Peyer's patch (tissue), 4 donors: ENCODE measurements around the gene AKT1. TPM values are rescaled to one million over a fixed set of nuclear protein-coding genes. Genes with fewer than 3 reads are reported as not detected.

ENCODE experiments used
- DNase-seq, 3 donors: peaks; one replicate each; pipeline ENCODE4 v3.0.0-alpha.2; 2017 to 2019
- H3K27ac ChIP-seq, 4 donors: fragments of 200-600 bp; sonication (generic); one replicate each; pipeline ENCODE4 v1.5.1; 2016 to 2019
- H3K27me3 ChIP-seq, 2 donors: fragments of 200-600 bp; sonication (generic); one replicate each; pipeline ENCODE4 v1.5.1; 2019
- H3K36me3 ChIP-seq, 3 donors: fragments of 200-600 bp; sonication (generic); one replicate each; pipeline ENCODE4 v1.5.1; 2016 to 2019
- H3K4me1 ChIP-seq, 4 donors: fragments of 200-600 bp; sonication (generic); one replicate each; pipeline ENCODE4 v1.5.1; 2016 to 2019
- H3K4me3 ChIP-seq, 4 donors: fragments of 200-600 bp; sonication (generic); 1 replicate in 3 of 4; 2 replicates in 1 of 4; pipeline ENCODE4 v1.5.1; 2016 to 2019; ENCODE audit warnings: mild to moderate bottlenecking in 1 of 4
- H3K9me3 ChIP-seq, 4 donors: fragments of 200-600 bp; sonication (generic); one replicate each; pipeline ENCODE4 v1.5.1; 2016 to 2019; ENCODE audit warnings: mild to moderate bottlenecking in 1 of 4
- CTCF ChIP-seq, 6 experiments: fragments of 450-650 bp in 4 of 6; fragments of 200-600 bp in 2 of 6; sonication (generic) in 1 of 6; IDR thresholded peaks; one replicate each; pipeline ENCODE4 v1.5.1; 2017 to 2019; ENCODE audit warnings: antibody characterized with exemption in 6 of 6, mild to moderate bottlenecking in 3 of 6, moderate library complexity in 1 of 6
- POLR2A ChIP-seq, 2 donors: fragments of 450-650 bp; IDR thresholded peaks; one replicate each; pipeline ENCODE4 v1.5.1; 2017; ENCODE audit warnings: antibody characterized with exemption in 2 of 2, mild to moderate bottlenecking in 2 of 2, moderate library complexity in 2 of 2
- total RNA-seq, 4 donors: library from RNA; depleted of rRNA; stranded (reverse); fragments of >200 nt; gene quantifications; one replicate each; pipeline ENCODE4 v1.1.0, GENCODE V29; 2016

The AKT1 gene
- total RNA-seq, 4 donors from 2014 or later = 85.6 to 259 (median 111) TPM

GRCh38 chr14:104798300-104799243, 3.0 kb upstream of the AKT1 start:
- Histone ChIP-seq H3K9me3 (no peaks in the 10 kb centered on the region), H3K27me3 (no peaks in the 10 kb centered on the region), H3K27ac (peak overlapping the region; percentile 90 to 98 (median 94)), H3K4me3 (no peak overlapping the region), H3K4me1 (peaks cover 6 to 70% (median 30%) of the 10 kb centered on the region in 4 donors), H3K36me3 (no peaks in the 10 kb centered on the region)
- TF ChIP-seq POLR2A (IDR thresholded peaks at IDR 0.05) = no peak
- no peak for TF ChIP-seq CTCF (IDR thresholded peaks at IDR 0.05)
- no peak for DNase-seq

GRCh38 chr14:104797115-104798044, 1.8 kb upstream of the AKT1 start:
- peaks cover 0 to 2% (median 0%) of the 10 kb centered on the region in 3 donors for H3K36me3 ChIP-seq
- no peaks in the 10 kb centered on the region for H3K9me3 ChIP-seq
- peak overlapping the region in 3 of 4 donors; percentile 34 to 83 (median 71) for H3K27ac ChIP-seq
- TF ChIP-seq CTCF (IDR thresholded peaks at IDR 0.05) (no peak), POLR2A (IDR thresholded peaks at IDR 0.05) (no peak)
- H3K4me1 ChIP-seq = peaks cover 6 to 72% (median 33%) of the 10 kb centered on the region in 4 donors
- H3K27me3 ChIP-seq = no peaks in the 10 kb centered on the region
- peak; percentile 38 to 76 (median 76) for DNase-seq
- no peak overlapping the region for H3K4me3 ChIP-seq

- peaks cover 3 to 72% (median 29%) of the 10 kb centered on the region in 4 donors for H3K4me1 ChIP-seq
- H3K36me3 ChIP-seq = peaks cover 0 to 9% (median 0%) of the 10 kb centered on the region in 3 donors
- TF ChIP-seq CTCF (IDR thresholded peaks at IDR 0.05) (no peak), POLR2A (IDR thresholded peaks at IDR 0.05) (no peak)
- H3K9me3 ChIP-seq = no peaks in the 10 kb centered on the region
- no peak for DNase-seq
- no peaks in the 10 kb centered on the region for H3K27me3 ChIP-seq
- peak overlapping the region in 3 of 4 donors; percentile 71 to 85 (median 83) for H3K27ac ChIP-seq
- H3K4me3 ChIP-seq = no peak overlapping the region
Observed at GRCh38 chr14:104796687-104797081, 1.1 kb upstream of the AKT1 start.

- peak overlapping the region; percentile 82 to 91 (median 84) for H3K27ac ChIP-seq
- peak; percentile 40 to 85 (median 69) for DNase-seq
- H3K36me3 ChIP-seq = peaks cover 0 to 16% (median 0%) of the 10 kb centered on the region in 3 donors
- TF ChIP-seq CTCF (IDR thresholded peaks at IDR 0.05) (no peak), POLR2A (IDR thresholded peaks at IDR 0.05) (peak; percentile 53 to 57)
- H3K9me3 ChIP-seq = no peaks in the 10 kb centered on the region
- H3K4me1 ChIP-seq = peaks cover 0 to 66% (median 24%) of the 10 kb centered on the region in 4 donors
- no peaks in the 10 kb centered on the region for H3K27me3 ChIP-seq
- H3K4me3 ChIP-seq = peak overlapping the region; percentile 47 to 96 (median 58)
Observed at GRCh38 chr14:104795781-104796686, 486 bp upstream of the AKT1 start.
